Measurements from ENCODE around the gene TTC7B. TPM values are rescaled to one million over a fixed set of nuclear protein-coding genes. Genes with fewer than 3 reads are reported as not detected.

The TTC7B gene
- total RNA-seq, 1 donor from 2014 or later: 46.0 TPM

DNA sequence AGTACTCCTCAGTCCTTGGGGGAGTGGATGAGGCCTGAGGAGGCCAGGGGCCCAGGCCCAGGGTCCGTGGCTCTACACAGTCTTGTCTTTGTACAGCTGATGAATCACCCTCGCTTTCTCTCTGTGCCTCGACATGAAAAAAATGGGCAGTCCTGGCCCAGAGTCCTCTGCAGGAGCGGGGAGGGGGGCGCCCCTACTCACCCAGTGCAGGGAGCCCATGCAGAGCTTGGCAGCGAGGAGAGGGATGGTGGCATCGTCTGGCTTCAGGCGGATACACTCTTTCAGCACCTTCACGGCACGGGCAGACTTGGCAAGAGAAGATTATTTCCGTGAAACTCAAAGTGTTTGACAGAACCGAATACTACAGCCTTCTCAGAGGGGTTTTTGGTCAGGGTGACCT is 159.3 kb downstream of the TTC7B start:
- no peak for DNase-seq (ENCODE audit: low read depth)
- H3K4me3 ChIP-seq (ENCODE audit: low read depth, low read length): no peak overlapping the region
- no peak for TF ChIP-seq CTCF (IDR thresholded peaks at IDR 0.05; ENCODE audit: insufficient read depth, low read length, poor library complexity, severe bottlenecking)
- H3K27me3 ChIP-seq (ENCODE audit: control insufficient read depth, insufficient read depth, low read length): no peaks in the 10 kb centered on the region
- no peaks in the 10 kb centered on the region for H3K36me3 ChIP-seq (ENCODE audit: control insufficient read depth, insufficient read depth, low read length)

- no peak for DNase-seq (ENCODE audit: low read depth)
- Histone ChIP-seq H3K36me3 (ENCODE audit: control insufficient read depth, insufficient read depth, low read length) (no peaks in the 10 kb centered on the region), H3K4me3 (ENCODE audit: low read depth, low read length) (no peak overlapping the region), H3K27me3 (ENCODE audit: control insufficient read depth, insufficient read depth, low read length) (no peaks in the 10 kb centered on the region)
- no peak for TF ChIP-seq CTCF (IDR thresholded peaks at IDR 0.05; ENCODE audit: insufficient read depth, low read length, poor library complexity, severe bottlenecking)
Measured at GRCh38 chr14:90655829-90656228, 160.4 kb downstream of the TTC7B start.

- H3K36me3 ChIP-seq (ENCODE audit: control insufficient read depth, insufficient read depth, low read length): no peaks in the 10 kb centered on the region
- DNase-seq (ENCODE audit: low read depth): no peak
- H3K27me3 ChIP-seq (ENCODE audit: control insufficient read depth, insufficient read depth, low read length): no peaks in the 10 kb centered on the region
- H3K4me3 ChIP-seq (ENCODE audit: low read depth, low read length): no peak overlapping the region
- TF ChIP-seq CTCF (IDR thresholded peaks at IDR 0.05; ENCODE audit: insufficient read depth, low read length, poor library complexity, severe bottlenecking): no peak
Measured at GRCh38 chr14:90654831-90655276, 161.4 kb downstream of the TTC7B start.

DNA sequence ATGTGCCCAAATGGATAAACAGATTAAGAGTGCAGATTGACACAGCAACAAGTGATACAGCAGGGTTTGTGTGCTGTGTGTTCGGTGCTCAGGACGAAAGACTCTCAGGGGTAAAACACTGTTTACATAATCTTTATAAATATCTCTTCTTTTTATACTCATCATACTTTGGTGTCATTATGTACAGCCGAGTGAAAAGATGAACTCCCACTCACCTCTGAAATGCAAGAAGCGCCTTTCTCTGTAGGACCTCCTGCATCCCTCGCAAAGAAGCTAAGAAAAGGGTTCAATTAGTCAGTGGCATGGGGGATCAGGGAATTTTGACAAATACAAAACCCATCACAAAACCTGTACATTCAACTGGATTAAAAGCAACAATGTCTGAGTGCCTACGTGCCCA is 163.6 kb downstream of the TTC7B start:
- no peak for TF ChIP-seq CTCF (IDR thresholded peaks at IDR 0.05; ENCODE audit: insufficient read depth, low read length, poor library complexity, severe bottlenecking)

GRCh38 chr14:90651976-90652560 is 164.2 kb downstream of the TTC7B start:
- no peaks in the 10 kb centered on the region for H3K27me3 ChIP-seq (ENCODE audit: control insufficient read depth, insufficient read depth, low read length)
- TF ChIP-seq CTCF (IDR thresholded peaks at IDR 0.05; ENCODE audit: insufficient read depth, low read length, poor library complexity, severe bottlenecking): no peak
- no peaks in the 10 kb centered on the region for H3K36me3 ChIP-seq (ENCODE audit: control insufficient read depth, insufficient read depth, low read length)
- no peak for DNase-seq (ENCODE audit: low read depth)
- no peak overlapping the region for H3K4me3 ChIP-seq (ENCODE audit: low read depth, low read length)

More for the DNA sequence above, 163.6 kb downstream of the TTC7B start:
- no peak for DNase-seq (ENCODE audit: low read depth)
- Histone ChIP-seq H3K27me3 (ENCODE audit: control insufficient read depth, insufficient read depth, low read length) (no peaks in the 10 kb centered on the region), H3K36me3 (ENCODE audit: control insufficient read depth, insufficient read depth, low read length) (no peaks in the 10 kb centered on the region), H3K4me3 (ENCODE audit: low read depth, low read length) (no peak overlapping the region)

DNA sequence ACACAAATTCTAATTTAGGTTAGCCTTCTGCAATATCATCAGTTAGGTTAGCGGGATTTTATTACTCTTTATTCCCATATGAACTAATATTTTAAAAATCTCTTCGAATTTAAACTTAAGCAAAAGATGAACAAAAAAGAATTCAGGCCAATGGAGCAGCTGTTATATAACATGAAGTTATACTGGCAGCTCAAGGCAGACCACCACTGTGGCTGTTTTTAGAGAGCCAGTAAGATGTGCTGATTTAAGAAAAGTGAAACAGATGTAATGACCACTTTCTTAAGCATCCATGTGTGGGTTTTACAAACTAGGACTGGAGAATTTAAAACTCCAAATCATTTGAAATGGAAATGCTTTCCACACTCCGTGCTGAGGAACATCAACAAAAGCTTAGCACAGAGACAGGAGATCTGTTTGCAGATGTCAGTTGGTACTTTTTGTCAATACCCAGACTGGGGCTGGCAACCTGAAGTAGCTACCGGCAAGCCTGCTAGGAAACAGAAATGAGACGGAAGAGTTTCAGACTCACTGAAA is 164.9 kb downstream of the TTC7B start:
- Histone ChIP-seq H3K36me3 (ENCODE audit: control insufficient read depth, insufficient read depth, low read length) (no peaks in the 10 kb centered on the region), H3K27me3 (ENCODE audit: control insufficient read depth, insufficient read depth, low read length) (no peaks in the 10 kb centered on the region), H3K4me3 (ENCODE audit: low read depth, low read length) (no peak overlapping the region)
- DNase-seq (ENCODE audit: low read depth): no peak
- no peak for TF ChIP-seq CTCF (IDR thresholded peaks at IDR 0.05; ENCODE audit: insufficient read depth, low read length, poor library complexity, severe bottlenecking)
